Cardiac muscle cell (in vitro differentiated cells and primary cell): ENCODE results near the gene CBX8. TPM values are rescaled to one million over a fixed set of nuclear protein-coding genes. Genes with fewer than 3 reads are reported as not detected.

Experiments used
- DNase-seq, 2 donors: peaks; one replicate each; pipeline versions ENCODE4 v3.0.0 to v3.0.0-alpha.2; 2010 to 2017; ENCODE audit warnings: low read depth in 1 of 2, low spot score in 1 of 2
- H3K27ac ChIP-seq: fragments of 200-600 bp; sonication (generic); 2 replicates; pipeline ENCODE4 v1.5.1; 2016
- H3K27me3 ChIP-seq: fragments of 200-600 bp; sonication (generic); 2 replicates; pipeline ENCODE4 v1.6.0; 2016; ENCODE audit warnings: control low read depth
- H3K36me3 ChIP-seq: fragments of 200-600 bp; sonication (generic); 2 replicates; pipeline ENCODE4 v1.5.1; 2016; ENCODE audit warnings: control low read depth
- H3K4me1 ChIP-seq: fragments of 200-600 bp; sonication (generic); 2 replicates; pipeline ENCODE4 v1.8.1; 2017; ENCODE audit warnings: low read depth, mild to moderate bottlenecking, mixed run types
- H3K4me3 ChIP-seq: fragments of 200-600 bp; sonication (generic); 2 replicates; pipeline ENCODE4 v1.5.1; 2016; ENCODE audit warnings: mild to moderate bottlenecking
- H3K9me3 ChIP-seq: fragments of 200-600 bp; sonication (generic); 2 replicates; pipeline ENCODE4 v1.5.1; 2017; ENCODE audit warnings: low read depth, mild to moderate bottlenecking, control low read depth
- CTCF ChIP-seq: IDR thresholded peaks from 2 replicates; pipeline ENCODE4 v1.5.1; 2012; ENCODE audit warnings: low read depth, mild to moderate bottlenecking, low read length
- polyA plus RNA-seq: library from polyadenylated mRNA; unstranded; fragments of >200 nt; fragmentation: Nextera tagmentation; extraction: Ambion mirVana; gene quantifications from 2 replicates; pipeline ENCODE4 v1.2.1, GENCODE V29; 2016
- total RNA-seq: library from RNA; depleted of rRNA; stranded (reverse); fragments of >200 nt; gene quantifications from 2 replicates; pipeline ENCODE4 v1.2.3, GENCODE V29; 2016

Gene CBX8
- total and polyA plus RNA-seq, 2 experiments from 2014 or later, result 13.8 to 16.7 TPM

- no peak for TF ChIP-seq CTCF
- Histone ChIP-seq H3K27ac (no peak overlapping the region), H3K4me1 (peaks cover 10% of the 10 kb centered on the region), H3K4me3 (no peak overlapping the region), H3K36me3 (no peaks in the 10 kb centered on the region), H3K9me3 (no peaks in the 10 kb centered on the region), H3K27me3 (peaks cover 53% of the 10 kb centered on the region)
- DNase-seq, result no peak
Measured at GRCh38 chr17:79821331-79822095, 24.6 kb upstream of the CBX8 start.

- H3K27ac ChIP-seq, result no peak overlapping the region
- DNase-seq, result no peak
- peaks cover 10% of the 10 kb centered on the region for H3K4me1 ChIP-seq
- no peak for TF ChIP-seq CTCF
- no peak overlapping the region for H3K4me3 ChIP-seq
- no peaks in the 10 kb centered on the region for H3K36me3 ChIP-seq
- H3K9me3 ChIP-seq, result no peaks in the 10 kb centered on the region
- peaks cover 56% of the 10 kb centered on the region for H3K27me3 ChIP-seq
Measured at GRCh38 chr17:79820959-79821330, 24.1 kb upstream of the CBX8 start.

GRCh38 chr17:79819534-79820276 is 22.8 kb upstream of the CBX8 start:
- Histone ChIP-seq H3K9me3 (no peaks in the 10 kb centered on the region), H3K4me1 (peaks cover 14% of the 10 kb centered on the region), H3K4me3 (no peak overlapping the region), H3K27me3 (peaks cover 66% of the 10 kb centered on the region), H3K27ac (no peak overlapping the region), H3K36me3 (no peaks in the 10 kb centered on the region)
- no peak for DNase-seq
- TF ChIP-seq CTCF, result no peak

GRCh38 chr17:79819085-79819484 is 22.2 kb upstream of the CBX8 start:
- Histone ChIP-seq H3K9me3 (no peaks in the 10 kb centered on the region), H3K4me3 (no peak overlapping the region), H3K4me1 (peaks cover 14% of the 10 kb centered on the region), H3K36me3 (no peaks in the 10 kb centered on the region), H3K27me3 (peaks cover 70% of the 10 kb centered on the region), H3K27ac (no peak overlapping the region)
- DNase-seq, result no peak
- no peak for TF ChIP-seq CTCF

- TF ChIP-seq CTCF, result no peak
Measured at GRCh38 chr17:79818026-79818758, 21.3 kb upstream of the CBX8 start.

More at GRCh38 chr17:79818026-79818758, 21.3 kb upstream of the CBX8 start:
- Histone ChIP-seq H3K4me3 (no peak overlapping the region), H3K4me1 (peaks cover 17% of the 10 kb centered on the region), H3K27me3 (peaks cover 75% of the 10 kb centered on the region), H3K9me3 (no peaks in the 10 kb centered on the region), H3K27ac (no peak overlapping the region), H3K36me3 (no peaks in the 10 kb centered on the region)
- no peak for DNase-seq
